GM12878 (cell line): Measurements from ENCODE around the gene AGBL4. TPM values are rescaled to one million over a fixed set of nuclear protein-coding genes. Genes with fewer than 3 reads are reported as not detected.

Experiments used
- ATAC-seq: fragments of 200-7000 bp; cut with Tn5 transposase; 3 replicates; pipeline ENCODE4 v1.9.1; 2020; ENCODE audit warnings: mild to moderate bottlenecking, moderate library complexity
- BruUV-seq: library from RNA; stranded (reverse); fragments of 400-500 nt; replicated peaks from 2 replicates; lab custom pipeline; 2021; lab: Mats Ljungman, UMichigan
- CTCF ChIA-PET: fragments of 300-600 bp; sonication (Branson Sonifier 250); formaldehyde crosslinking; extraction: SDS; loops from one replicate; lab custom pipeline; 2021; ENCODE audit warnings: inconsistent platforms; lab: Yijun Ruan, JAX
- POLR2A ChIA-PET: fragments of 350-600 bp; formaldehyde crosslinking; extraction: SDS; loops from one replicate; lab custom pipeline; 2021; ENCODE audit warnings: inconsistent platforms; lab: Charles Lee
- RAD21 ChIA-PET: fragments of 300-600 bp; sonication (Branson Sonifier 250); formaldehyde crosslinking; loops from one replicate; lab custom pipeline; 2023; ENCODE audit warnings: antibody characterized with exemption; ENCODE audit not compliant: unreplicated experiment; lab: Charles Lee
- SMC1A ChIA-PET: fragments of 300-600 bp; sonication (Branson Sonifier 250); formaldehyde crosslinking; loops from one replicate; lab custom pipeline; 2023; ENCODE audit not compliant: unreplicated experiment, uncharacterized antibody; lab: Charles Lee
- DNase-seq: peaks from one replicate; pipeline ENCODE4 v3.0.0-alpha.2; 2011; ENCODE audit warnings: low read depth, low spot score
- FAIRE-seq: peaks from 3 replicates; lab custom pipeline; 2011; peaks lifted over from hg19 to GRCh38; lab: Jason Lieb, UNC
- H2AFZ ChIP-seq: 2 replicates; pipeline ENCODE4 v1.6.0; 2011; ENCODE audit warnings: low read depth, low read length, control low read depth; ENCODE audit not compliant: control insufficient read depth
- H3K27ac ChIP-seq: 2 replicates; pipeline ENCODE4 v1.5.1; 2011; ENCODE audit warnings: control low read depth; ENCODE audit not compliant: control insufficient read depth, insufficient read depth
- H3K27me3 ChIP-seq, 2 experiments: replicated peaks in 1 of 2; 2 replicates each; pipeline versions ENCODE4 v1.6.0 to v1.6.1; 2011; ENCODE audit warnings: low read length in 1 of 2; ENCODE audit not compliant: control insufficient read depth in 2 of 2, insufficient read depth in 2 of 2
- H3K36me3 ChIP-seq, 2 experiments: 2 replicates each; pipeline ENCODE4 v1.5.1; 2011; ENCODE audit warnings: low read length in 1 of 2; ENCODE audit not compliant: control insufficient read depth in 2 of 2, insufficient read depth in 2 of 2
- H3K4me1 ChIP-seq: 2 replicates; pipeline ENCODE4 v1.6.1; 2011; ENCODE audit warnings: mild to moderate bottlenecking, low read length, moderate library complexity, mixed read lengths; ENCODE audit not compliant: control insufficient read depth, insufficient read depth
- H3K4me2 ChIP-seq: 2 replicates; pipeline ENCODE4 v1.6.0; 2011; ENCODE audit warnings: control low read depth; ENCODE audit not compliant: control insufficient read depth, insufficient read depth
- H3K4me3 ChIP-seq: fragments of 200-600 bp; sonication (generic); 2 replicates; pipeline ENCODE4 v1.5.1; 2016
- H3K79me2 ChIP-seq: 2 replicates; pipeline ENCODE4 v1.6.0; 2011; ENCODE audit warnings: low read length; ENCODE audit not compliant: control insufficient read depth, insufficient read depth
- H3K9ac ChIP-seq: 2 replicates; pipeline ENCODE4 v1.8.0; 2011; ENCODE audit warnings: low read length, control low read depth, mixed read lengths; ENCODE audit not compliant: control insufficient read depth, insufficient read depth
- H3K9me3 ChIP-seq: replicated peaks from 3 replicates; pipeline ENCODE4 v1.5.1; 2011; ENCODE audit warnings: mild to moderate bottlenecking, low read length; ENCODE audit not compliant: control insufficient read depth, insufficient read depth
- H4K20me1 ChIP-seq: 2 replicates; pipeline ENCODE4 v1.6.0; 2011; ENCODE audit not compliant: control insufficient read depth, insufficient read depth
- BCLAF1 ChIP-seq: fragments of 450-650 bp; IDR thresholded peaks from 2 replicates; pipeline ENCODE4 v1.6.1; 2017; ENCODE audit warnings: antibody characterized with exemption, mild to moderate bottlenecking, moderate library complexity
- BHLHE40 ChIP-seq, 2 experiments: fragments of 450-650 bp in 1 of 2; IDR thresholded peaks; 2 replicates each; pipeline ENCODE4 v1.6.1; 2011 to 2017; ENCODE audit warnings: low read depth in 2 of 2, borderline replicate concordance in 1 of 2, improper control_type of control experiment in 1 of 2, low read length in 1 of 2, mild to moderate bottlenecking in 1 of 2
- CBX3 ChIP-seq: fragments of 200-600 bp; sonication (generic); IDR thresholded peaks from 2 replicates; pipeline ENCODE4 v1.6.1; 2016; ENCODE audit warnings: low read depth, borderline replicate concordance
- EED ChIP-seq: sonication (generic); IDR thresholded peaks from 2 replicates; pipeline ENCODE4 v1.6.1; 2016; ENCODE audit warnings: antibody characterized with exemption, low read depth
- ETV6 ChIP-seq, 2 experiments: fragments of 450-650 bp in 1 of 2; IDR thresholded peaks in 1 of 2; conservative IDR thresholded peaks in 1 of 2; 2 replicates each; pipeline ENCODE4 v1.6.1; 2014; ENCODE audit warnings: antibody characterized with exemption in 1 of 2, borderline replicate concordance in 1 of 2, low read depth in 1 of 2, mild to moderate bottlenecking in 1 of 2, moderate library complexity in 1 of 2
- HDAC6 ChIP-seq: fragments of 200-600 bp; sonication (generic); IDR thresholded peaks from one replicate; pipeline ENCODE4 v1.8.0; 2017; ENCODE audit warnings: antibody characterized with exemption; ENCODE audit not compliant: unreplicated experiment
- IRF5 ChIP-seq: fragments of 450-650 bp; IDR thresholded peaks from 2 replicates; pipeline ENCODE4 v1.6.1; 2017; ENCODE audit warnings: borderline replicate concordance
- JUND ChIP-seq: IDR thresholded peaks from 2 replicates; pipeline ENCODE4 v1.6.1; 2012; ENCODE audit warnings: low read depth, mild to moderate bottlenecking, low read length, improper control_type of control experiment, moderate library complexity
- LARP7 ChIP-seq: fragments of 450-650 bp; IDR thresholded peaks from 2 replicates; pipeline ENCODE4 v1.6.1; 2017; ENCODE audit warnings: mild to moderate bottlenecking
- MEF2A ChIP-seq: IDR thresholded peaks from 2 replicates; pipeline ENCODE4 v1.6.1; 2011; ENCODE audit warnings: low read depth, mild to moderate bottlenecking, low read length, moderate library complexity; ENCODE audit not compliant: insufficient read depth
- NR2C1 ChIP-seq: fragments of 450-650 bp; IDR thresholded peaks from 2 replicates; pipeline ENCODE4 v1.6.1; 2017; ENCODE audit warnings: antibody characterized with exemption, mild to moderate bottlenecking, moderate library complexity
- NRF1 ChIP-seq: conservative IDR thresholded peaks from 2 replicates; pipeline ENCODE4 v1.6.1; 2011; ENCODE audit warnings: mild to moderate bottlenecking, low read depth, low read length, improper control_type of control experiment
- POU2F2 ChIP-seq: IDR thresholded peaks from 3 replicates; pipeline ENCODE4 v1.6.1; 2011; ENCODE audit warnings: low read depth, mild to moderate bottlenecking, low read length, borderline replicate concordance
- STAT1 ChIP-seq: fragments of 450-650 bp; conservative IDR thresholded peaks from 2 replicates; pipeline ENCODE4 v1.6.1; 2014; ENCODE audit warnings: antibody characterized with exemption, mild to moderate bottlenecking
- TBL1XR1 ChIP-seq: IDR thresholded peaks from 2 replicates; pipeline ENCODE4 v1.6.1; 2012; ENCODE audit warnings: low read depth, low read length, improper control_type of control experiment
- ZNF384 ChIP-seq: IDR thresholded peaks from 2 replicates; pipeline ENCODE4 v1.6.1; 2012; ENCODE audit warnings: low read depth, mild to moderate bottlenecking, low read length, improper control_type of control experiment, borderline replicate concordance
- ZZZ3 ChIP-seq: IDR thresholded peaks from 2 replicates; pipeline ENCODE4 v1.6.1; 2011; ENCODE audit warnings: low read depth; ENCODE audit not compliant: control insufficient read depth, insufficient read length
- WGBS: methylation state at CpG from one replicate; pipeline ENCODE4 v1.1.6; 2016; ENCODE audit warnings: low lambda C conversion rate; ENCODE audit not compliant: insufficient replicate concordance, insufficient coverage; ENCODE audit errors: missing lambda C conversion rate; 5-methylcytosine and 5-hydroxymethylcytosine counted together
- in situ Hi-C: fragments of 300-500 bp; cut with MboI; formaldehyde crosslinking; loops from 9 replicates; pipeline ENCODE4 v1.14.3; 2018; ENCODE audit warnings: mixed read lengths
- intact Hi-C: fragments of 100-400 bp; cut with micrococcal nuclease; formaldehyde crosslinking; loops from one replicate; pipeline ENCODE4 v1.14.2; 2022; ENCODE audit not compliant: unreplicated experiment
- polyA plus RNA-seq, 11 experiments: library from polyadenylated mRNA; depleted of rRNA in 4 of 11; unstranded in 6 of 11; stranded (reverse) in 5 of 11; fragments of >200 nt; fragmentation: Nextera tagmentation in 4 of 11; fragmentation: Illumina TruSeq in 1 of 11; extraction: Ambion mirVana in 4 of 11; extraction: Trizol in 1 of 11; gene quantifications; 1 replicate in 1 of 11; 2 replicates in 10 of 11; pipeline versions ENCODE4 v1.2.1 to v1.2.3, GENCODE V29; 2011 to 2016; ENCODE audit warnings: inconsistent platforms in 2 of 11, missing spikeins in 2 of 11, low read depth in 1 of 11
- total RNA-seq, 4 experiments: library from RNA; depleted of rRNA in 3 of 4; stranded (reverse); fragments of >200 nt in 3 of 4; fragmentation: Illumina TruSeq in 1 of 4; extraction: Trizol in 1 of 4; gene quantifications; 2 replicates each; pipeline versions ENCODE4 v1.2.1 to v1.2.3, GENCODE V29; 2013 to 2021

The AGBL4 gene
- total and polyA plus RNA-seq, 10 of the 15 experiments (the other 5 are each of a cell fraction or from before 2014, with no cell fraction given), result 0.31 TPM; not detected in 9

- TF ChIP-seq ZZZ3 (no peak), HDAC6 (no peak), IRF5 (no peak), ETV6 (conservative IDR thresholded peaks at IDR 0.05 in 1 of 2, IDR thresholded peaks at IDR 0.05 in 1 of 2; ENCODE audit: borderline replicate concordance in 1 of 2, low read depth in 1 of 2) (no peak)
Measured at GRCh38 chr1:49297783-49298182, 726.0 kb downstream of the AGBL4 start (continued).

GRCh38 chr1:49294539-49294938, 729.2 kb downstream of the AGBL4 start:
- H3K27me3 ChIP-seq, result no peaks in the 10 kb centered on the region
- in situ Hi-C loops (no loop called here), intact Hi-C loops (no loop called here)
- SMC1A ChIA-PET, result no interaction called here
- POLR2A ChIA-PET, result no interaction called here
- H3K4me1 ChIP-seq, result no peaks in the 10 kb centered on the region
- BruUV-seq, result no TSS peak
- RAD21 ChIA-PET, result no interaction called here
- FAIRE-seq, result no peak
- H3K79me2 ChIP-seq, result no peaks in the 10 kb centered on the region
- no peak overlapping the region for H2AFZ ChIP-seq
- ATAC-seq, result no peak
- H3K4me2 ChIP-seq, result no peak overlapping the region
- H3K36me3 ChIP-seq, result no peaks in the 10 kb centered on the region
- no peaks in the 10 kb centered on the region for H4K20me1 ChIP-seq
- H3K27ac ChIP-seq, result no peak overlapping the region
- no peak for DNase-seq
- no peak overlapping the region for H3K9ac ChIP-seq
- no peaks in the 10 kb centered on the region; the same call in 2 of the 3 replicates for H3K9me3 ChIP-seq
- 19% methylated on average over 2 of the region's 2 CpGs for WGBS
- CTCF ChIA-PET, result no interaction called here
- H3K4me3 ChIP-seq, result no peak overlapping the region
- TF ChIP-seq LARP7, result no peak
- TF ChIP-seq NR2C1, result no peak
- TF ChIP-seq ZNF384, result no peak
- no peak for TF ChIP-seq STAT1
- no peak for TF ChIP-seq CBX3
- no peak for TF ChIP-seq NRF1
- no peak for TF ChIP-seq JUND
- TF ChIP-seq BCLAF1, result no peak
- no peak for TF ChIP-seq MEF2A
- TF ChIP-seq POU2F2, result no peak
- TF ChIP-seq BHLHE40 (IDR thresholded peaks at IDR 0.05; ENCODE audit: borderline replicate concordance in 1 of 2, low read depth in 2 of 2, low read length in 1 of 2), result no peak
- no peak for TF ChIP-seq TBL1XR1
- TF ChIP-seq EED, result no peak
